ENCODE data around the gene NFASC.

NFASC gene

GRCh38 chr1:204863024-204863423 lies 7.6 kb upstream of the NFASC start:
- DNase-seq = no peak

GRCh38 chr1:204863730-204864129 lies 6.9 kb upstream of the NFASC start:
- DNase-seq = no peak

DNA sequence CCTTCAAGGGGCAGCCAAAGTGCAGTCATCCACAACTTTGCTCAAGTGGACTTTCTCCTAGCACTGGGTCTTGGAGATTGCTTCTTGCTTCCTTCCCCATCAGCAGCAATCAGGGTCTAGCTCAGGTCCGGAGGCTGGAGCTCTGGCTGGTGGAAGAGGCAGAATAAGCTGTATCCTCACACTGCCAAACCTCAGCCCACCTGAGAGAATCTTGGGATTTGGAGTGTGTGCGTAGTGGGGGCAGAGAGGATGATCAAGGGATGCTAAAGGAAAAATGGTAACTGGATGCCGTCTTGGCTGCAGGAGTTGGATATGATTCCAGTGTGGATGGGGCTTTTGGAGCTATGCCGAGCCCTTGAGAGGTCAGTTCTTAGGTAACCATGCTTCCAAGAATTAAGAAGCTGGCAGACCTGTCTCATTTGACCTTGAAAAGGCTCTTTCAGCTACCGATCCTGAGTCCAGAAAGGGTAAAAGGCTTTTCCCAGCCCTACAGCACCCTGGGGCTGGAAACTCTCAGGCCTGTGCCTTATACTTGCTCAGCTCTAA lies 4.5 kb upstream of the NFASC start:
- no peak for DNase-seq

- DNase-seq = no peak
Observed at GRCh38 chr1:204867203-204867602, 3.5 kb upstream of the NFASC start.

- no peak for DNase-seq
Observed at GRCh38 chr1:204867666-204868339, 2.9 kb upstream of the NFASC start.

DNA sequence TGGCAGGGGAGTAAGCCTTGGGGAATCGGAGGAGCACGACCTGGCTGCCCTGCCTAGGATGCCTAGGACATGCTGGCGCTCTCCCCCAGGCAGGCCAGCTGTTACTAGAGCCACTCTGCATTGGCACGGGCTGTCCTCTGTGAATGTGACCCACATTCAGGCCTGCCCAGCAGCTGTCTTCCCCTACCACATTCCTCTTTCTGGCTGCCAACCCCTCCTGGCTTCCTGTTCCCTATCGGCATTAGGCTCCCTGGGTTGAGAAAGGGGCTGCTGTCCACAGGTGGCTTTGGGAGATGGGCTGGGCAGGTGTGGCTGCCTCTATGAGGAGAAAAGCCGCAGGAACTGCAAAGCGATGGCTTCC lies 2.3 kb upstream of the NFASC start:
- DNase-seq = no peak

DNA sequence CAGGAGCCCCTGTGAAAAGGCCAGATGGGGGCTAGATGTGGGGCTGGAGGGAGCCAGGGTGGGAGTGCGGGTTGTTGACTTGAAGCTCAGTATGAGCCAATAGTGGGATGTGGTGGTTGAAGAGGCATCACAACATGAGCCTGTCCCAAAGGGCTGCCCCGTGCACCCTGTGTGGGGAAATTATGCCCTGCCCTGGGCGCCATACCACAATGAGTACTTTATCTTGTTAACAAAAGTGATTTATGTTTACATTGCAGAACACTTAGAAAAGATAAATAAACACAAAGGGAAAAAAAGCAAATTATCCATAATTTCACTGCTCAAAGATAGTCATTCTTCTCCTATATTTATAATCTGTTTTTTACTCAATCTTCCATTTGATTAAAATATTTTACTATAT lies 1.6 kb upstream of the NFASC start:
- DNase-seq = no peak

- DNase-seq = no peak
Observed at GRCh38 chr1:204871405-204872037, 859 bp downstream of the NFASC start.

- no peak for DNase-seq
Observed at GRCh38 chr1:204872262-204872881, 1.7 kb downstream of the NFASC start.

DNA sequence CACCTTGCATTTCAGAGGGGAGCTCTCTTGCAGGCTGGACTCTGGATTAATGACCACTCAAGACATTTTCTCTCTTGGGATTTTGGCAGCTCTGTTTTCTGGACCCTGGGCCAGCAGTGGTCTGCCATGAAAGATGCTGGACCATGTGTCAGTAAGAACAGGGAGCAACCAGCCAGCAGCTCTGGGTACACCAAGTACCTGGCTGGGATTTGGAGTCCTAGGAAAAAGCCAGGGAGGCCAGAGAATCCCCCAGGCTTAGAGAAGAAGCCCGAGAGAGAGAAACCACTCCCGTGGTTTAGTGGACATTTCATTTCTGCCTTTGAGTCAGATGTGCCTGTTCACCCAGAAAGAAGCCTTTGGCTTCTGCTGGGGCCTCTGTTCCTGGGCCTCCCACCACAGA lies 2.5 kb downstream of the NFASC start:
- no peak for DNase-seq

- DNase-seq = no peak
Observed at GRCh38 chr1:204873714-204874113, 3.1 kb downstream of the NFASC start.

DNA sequence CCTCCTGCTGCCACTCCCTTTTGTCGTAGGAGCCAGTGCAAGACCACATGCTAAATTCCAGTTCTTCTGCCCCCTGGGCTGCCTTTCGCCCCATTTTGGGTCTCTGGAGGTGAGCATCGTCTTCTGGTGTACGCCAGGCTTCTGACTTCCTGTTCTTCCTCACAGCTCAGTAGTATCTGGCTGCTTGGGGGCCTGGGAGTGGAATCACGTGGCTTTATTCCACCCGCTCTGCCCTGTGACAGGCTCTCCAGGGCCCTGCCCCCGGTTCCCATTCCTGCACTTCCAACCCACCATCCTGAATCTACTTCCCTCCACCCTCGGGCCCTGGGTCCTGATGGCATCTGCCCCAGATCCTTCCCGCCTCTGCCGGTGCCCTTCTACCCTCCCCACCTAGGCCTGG lies 3.6 kb downstream of the NFASC start:
- DNase-seq = no peak

GRCh38 chr1:204875255-204875654 lies 4.6 kb downstream of the NFASC start:
- no peak for DNase-seq

DNA sequence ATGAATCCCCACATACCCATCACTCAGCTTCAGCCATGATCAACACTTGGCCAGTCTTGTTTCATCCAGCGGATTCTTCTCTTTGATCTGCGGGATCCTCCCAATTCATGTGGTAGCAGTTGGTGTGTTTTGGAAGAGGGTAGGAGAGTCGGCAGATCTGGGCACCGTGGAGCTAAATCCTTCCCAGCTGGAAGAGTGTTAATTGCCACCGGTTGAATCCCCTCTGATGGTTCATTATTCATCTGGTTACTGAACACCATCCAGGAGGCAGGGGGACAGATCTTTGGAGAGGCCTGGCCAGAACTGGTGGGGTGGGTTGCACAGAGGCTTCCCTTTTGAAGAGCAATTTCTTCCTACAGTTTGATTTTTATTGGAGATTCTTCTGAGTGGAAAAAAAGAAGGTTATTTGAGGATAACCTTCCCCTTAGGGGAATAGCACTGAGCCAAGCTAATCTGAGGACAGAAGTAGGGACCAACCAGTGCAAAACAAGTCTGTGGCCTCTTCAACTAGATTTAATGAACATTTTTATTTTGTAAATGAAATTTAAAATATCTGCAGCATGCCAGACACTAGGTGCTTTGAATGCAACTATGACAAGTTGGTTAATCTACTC lies 8.1 kb downstream of the NFASC start:
- DNase-seq = no peak

GRCh38 chr1:204879351-204879750 lies 8.7 kb downstream of the NFASC start:
- no peak for DNase-seq

DNA sequence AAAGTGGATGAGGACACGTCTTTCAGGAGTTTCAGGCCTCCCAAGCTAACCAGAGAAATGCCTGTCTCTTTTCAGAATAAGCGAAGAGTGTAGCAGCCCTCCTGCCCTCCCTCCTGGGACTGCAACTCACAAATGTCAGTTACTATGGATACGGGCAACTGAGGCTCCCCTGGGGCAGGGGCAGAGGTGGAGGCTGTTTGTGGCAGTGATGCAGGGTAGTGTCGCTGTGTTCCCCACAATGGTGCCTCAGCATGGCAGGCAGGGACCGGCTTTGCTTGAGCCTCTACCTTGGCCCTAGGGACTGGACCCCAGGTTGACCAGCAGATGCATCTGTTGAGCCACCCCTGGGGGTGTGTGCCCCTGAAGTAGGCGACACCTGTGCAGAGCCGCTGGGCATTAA lies 10.2 kb downstream of the NFASC start:
- no peak for DNase-seq

- DNase-seq = no peak
Observed at GRCh38 chr1:204882479-204882878, 11.8 kb downstream of the NFASC start.

GRCh38 chr1:204883405-204883804 lies 12.7 kb downstream of the NFASC start:
- no peak for DNase-seq

DNA sequence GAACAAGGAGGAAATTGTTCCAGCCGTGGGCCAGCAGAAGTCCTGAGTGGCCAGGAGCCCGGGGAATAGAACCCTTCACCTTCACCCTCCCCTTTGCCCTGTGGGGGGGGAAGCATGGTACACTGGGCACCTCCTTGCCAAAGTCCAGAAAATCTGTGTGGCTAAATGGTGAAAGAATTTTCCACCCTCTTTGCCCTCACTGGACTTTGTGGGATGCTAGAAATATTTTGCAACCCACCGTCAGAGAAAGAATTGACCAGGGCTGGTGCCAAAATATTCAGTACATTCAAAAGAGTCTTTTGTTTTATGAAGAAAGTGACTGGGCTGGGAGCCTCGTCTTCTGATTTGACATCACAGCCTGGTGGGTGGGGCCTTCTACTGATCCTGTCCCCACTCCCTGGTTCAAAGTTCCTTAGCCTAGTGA lies 14.6 kb downstream of the NFASC start:
- DNase-seq = no peak

DNA sequence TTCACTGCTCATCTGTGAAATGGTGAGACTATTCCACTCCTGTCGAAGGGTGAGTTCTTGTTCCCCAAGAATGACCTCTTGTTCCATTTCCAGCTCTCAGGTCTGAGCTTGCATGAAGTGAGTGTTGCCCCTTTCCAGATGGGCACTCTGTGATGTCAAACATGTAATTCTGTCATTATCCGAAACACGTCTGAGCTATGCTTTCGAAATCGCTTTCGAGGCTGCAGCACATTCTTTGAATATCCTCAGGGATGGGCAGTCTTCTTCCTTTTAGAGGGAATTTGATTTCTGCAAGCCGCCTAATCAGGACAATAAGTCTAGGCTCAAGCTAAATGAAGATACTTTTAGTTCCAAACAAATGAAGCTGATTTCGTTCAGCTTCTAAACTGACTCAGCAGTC lies 15.1 kb downstream of the NFASC start:
- DNase-seq = no peak

DNA sequence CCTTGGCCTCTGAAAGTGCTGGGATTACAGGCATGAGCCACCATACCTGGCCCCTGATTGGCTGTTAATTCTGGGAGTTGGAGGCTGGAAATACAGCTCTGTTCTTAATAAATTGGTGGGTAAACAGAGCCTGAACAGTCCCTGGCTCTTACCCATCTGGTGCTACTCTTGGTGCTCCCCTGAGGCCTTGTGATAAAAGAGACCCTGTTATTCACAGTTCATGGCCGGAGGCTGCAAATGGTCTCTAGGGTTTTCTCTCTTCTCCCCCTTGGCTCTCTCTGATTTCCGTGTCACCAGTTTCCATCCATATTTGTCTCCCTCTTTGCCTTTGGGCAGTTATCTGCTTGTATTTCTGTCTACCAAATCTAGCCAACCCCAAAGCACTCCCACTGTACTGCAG lies 17.2 kb downstream of the NFASC start:
- no peak for DNase-seq

DNA sequence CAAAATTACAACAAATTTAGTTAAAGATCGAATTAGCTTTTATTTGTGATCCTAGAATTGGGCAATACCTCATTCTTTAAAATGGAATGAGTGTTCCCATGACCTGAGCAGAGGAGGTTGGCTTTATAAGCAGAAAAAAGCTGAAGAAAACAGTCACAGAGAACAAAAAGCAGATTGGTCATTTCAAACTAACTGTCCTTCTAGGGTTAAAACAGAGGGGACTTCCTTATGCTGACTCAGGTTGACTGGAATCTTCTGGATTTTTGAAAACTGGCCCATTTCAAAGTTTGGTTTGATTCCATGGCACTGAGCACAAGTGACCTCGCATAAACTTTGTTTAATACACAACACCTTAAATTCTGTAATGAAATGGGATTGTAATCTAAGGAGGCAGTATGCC lies 17.6 kb downstream of the NFASC start:
- DNase-seq = no peak

- no peak for DNase-seq
Observed at GRCh38 chr1:204889681-204890383, 19.2 kb downstream of the NFASC start.
